SK-N-SH (cell line): ENCODE measurements around the gene LMF1. TPM values are rescaled to one million over a fixed set of nuclear protein-coding genes. Genes with fewer than 3 reads are reported as not detected.

Experiments
- CTCF ChIA-PET: fragments of 300-600, 350-600 bp; formaldehyde crosslinking; extraction: SDS; loops from one replicate; lab custom pipeline; 2021; lab: Yijun Ruan, JAX
- POLR2A ChIA-PET: fragments of 350-600 bp; sonication (Branson Sonifier 250); formaldehyde crosslinking; extraction: SDS; loops from one replicate; lab custom pipeline; 2020; ENCODE audit warnings: antibody characterized with exemption, inconsistent platforms; lab: Yijun Ruan, JAX
- DNase-seq: peaks from one replicate; pipeline ENCODE4 v3.0.0; 2012
- H2AFZ ChIP-seq: fragments of 200-600 bp; sonication (generic); 2 replicates; pipeline ENCODE4 v1.8.1; 2016; ENCODE audit warnings: antibody characterized with exemption, mild to moderate bottlenecking, low read depth
- H3F3A ChIP-seq: fragments of 200-600 bp; sonication (generic); replicated peaks from 2 replicates; pipeline ENCODE3; 2016; ENCODE audit warnings: antibody characterized with exemption, mild to moderate bottlenecking; ENCODE audit not compliant: insufficient read depth
- H3K27ac ChIP-seq, 2 experiments: fragments of 200-500 bp in 1 of 2; fragments of 200-600 bp in 1 of 2; sonication (Bioruptor generic) in 1 of 2; sonication (generic), shearing (Covaris generic) in 1 of 2; 2 replicates each; pipeline versions ENCODE4 v1.5.1 to v1.6.1; 2014 to 2016; ENCODE audit warnings: low read depth in 2 of 2, inconsistent platforms in 1 of 2, low read length in 1 of 2, mild to moderate bottlenecking in 1 of 2, mixed read lengths in 1 of 2
- H3K27me3 ChIP-seq: fragments of 200-600 bp; sonication (generic), shearing (Covaris generic); 2 replicates; pipeline ENCODE4 v1.6.1; 2016; ENCODE audit warnings: mixed run types; ENCODE audit not compliant: insufficient read depth
- H3K36me3 ChIP-seq, 2 experiments: fragments of 200-500 bp in 1 of 2; fragments of 200-600 bp in 1 of 2; sonication (Bioruptor generic) in 1 of 2; sonication (generic) in 1 of 2; replicated peaks in 1 of 2; 2 replicates each; pipeline versions ENCODE3 to v1.5.1; 2014 to 2016; ENCODE audit warnings: low read length in 1 of 2, mild to moderate bottlenecking in 1 of 2; ENCODE audit not compliant: insufficient read depth in 2 of 2, control insufficient read depth in 1 of 2
- H3K4me1 ChIP-seq, 2 experiments: fragments of 200-500 bp in 1 of 2; fragments of 200-600 bp in 1 of 2; sonication (Bioruptor generic) in 1 of 2; sonication (generic), shearing (Covaris generic) in 1 of 2; 2 replicates each; pipeline versions ENCODE4 v1.5.1 to v1.6.1; 2014 to 2016; ENCODE audit warnings: low read depth in 1 of 2, low read length in 1 of 2, mixed run types in 1 of 2; ENCODE audit not compliant: insufficient read depth in 2 of 2, control insufficient read depth in 1 of 2
- H3K4me2 ChIP-seq: fragments of 200-600 bp; sonication (generic), shearing (Covaris generic); 2 replicates; pipeline ENCODE4 v1.6.1; 2017; ENCODE audit warnings: mixed run types
- H3K4me3 ChIP-seq, 2 experiments: fragments of 200-500 bp in 1 of 2; fragments of 200-600 bp in 1 of 2; sonication (Bioruptor generic) in 1 of 2; sonication (generic), shearing (Covaris generic) in 1 of 2; 2 replicates each; pipeline versions ENCODE4 v1.5.1 to v1.8.1; 2014 to 2016; ENCODE audit warnings: low read depth in 2 of 2, inconsistent platforms in 1 of 2, low read length in 1 of 2, mild to moderate bottlenecking in 1 of 2, mixed read lengths in 1 of 2, moderate library complexity in 1 of 2
- H3K79me2 ChIP-seq: fragments of 200-600 bp; sonication (generic); 2 replicates; pipeline ENCODE4 v1.8.1; 2017; ENCODE audit warnings: mild to moderate bottlenecking; ENCODE audit not compliant: insufficient read depth
- H3K9ac ChIP-seq: fragments of 200-600 bp; sonication (generic); 2 replicates; pipeline ENCODE4 v1.6.1; 2017; ENCODE audit warnings: mixed run types
- H3K9me2 ChIP-seq: fragments of 200-600 bp; sonication (generic); 2 replicates; pipeline ENCODE4 v1.6.1; 2017; ENCODE audit warnings: mixed run types
- H3K9me3 ChIP-seq: fragments of 200-600 bp; sonication (generic); 2 replicates; pipeline ENCODE4 v1.6.1; 2017; ENCODE audit warnings: mixed run types, mild to moderate bottlenecking, moderate library complexity
- H4K20me1 ChIP-seq: fragments of 200-600 bp; sonication (generic); 2 replicates; pipeline ENCODE4 v1.6.1; 2017; ENCODE audit warnings: mild to moderate bottlenecking, mixed run types; ENCODE audit not compliant: insufficient read depth
- CHD2 ChIP-seq: fragments of 150-350 bp; IDR thresholded peaks from 2 replicates; pipeline ENCODE4 v1.6.1; 2018; ENCODE audit warnings: low read length; ENCODE audit not compliant: partially characterized antibody
- EZH2phosphoT487 ChIP-seq: fragments of 200-600 bp; sonication (generic); IDR thresholded peaks from 2 replicates; pipeline ENCODE4 v1.6.1; 2017; ENCODE audit warnings: low read depth, mixed run types, mild to moderate bottlenecking, antibody characterized with exemption, moderate library complexity, borderline replicate concordance
- GATA2 ChIP-seq: sonication (generic); formaldehyde crosslinking; IDR thresholded peaks from 2 replicates; pipeline ENCODE4 v1.5.0; 2020; ENCODE audit warnings: mild to moderate bottlenecking, missing genetic modification reagents
- IRF3 ChIP-seq: fragments of 150-350 bp; IDR thresholded peaks from 2 replicates; pipeline ENCODE4 v1.6.1; 2016; ENCODE audit warnings: mild to moderate bottlenecking, low read depth, low read length
- MXI1 ChIP-seq: IDR thresholded peaks from 2 replicates; pipeline ENCODE4 v1.6.1; 2012; ENCODE audit warnings: mild to moderate bottlenecking, low read depth, low read length, improper control_type of control experiment
- NFIC ChIP-seq: IDR thresholded peaks from 2 replicates; pipeline ENCODE4 v1.4.0; 2012; ENCODE audit warnings: borderline replicate concordance
- RCOR1 ChIP-seq: fragments of 150-350 bp; IDR thresholded peaks from 2 replicates; pipeline ENCODE4 v1.6.1; 2017; ENCODE audit warnings: antibody characterized with exemption, low read length
- RFX5 ChIP-seq: IDR thresholded peaks from 2 replicates; pipeline ENCODE4 v1.6.1; 2012; ENCODE audit warnings: mild to moderate bottlenecking, improper control_type of control experiment, low read length
- RXRA ChIP-seq: IDR thresholded peaks from 2 replicates; pipeline ENCODE4 v1.4.0; 2012; ENCODE audit warnings: low read depth, mild to moderate bottlenecking, borderline replicate concordance
- SIN3A ChIP-seq: IDR thresholded peaks from 2 replicates; pipeline ENCODE4 v1.6.1; 2012; ENCODE audit warnings: low read depth, mild to moderate bottlenecking, low read length, moderate library complexity, borderline replicate concordance
- SMC3 ChIP-seq: IDR thresholded peaks from 2 replicates; pipeline ENCODE4 v1.6.1; 2012; ENCODE audit warnings: low read depth, low read length, improper control_type of control experiment
- TCF12 ChIP-seq: IDR thresholded peaks from 2 replicates; pipeline ENCODE4 v1.4.0; 2012
- TEAD4 ChIP-seq: IDR thresholded peaks from 2 replicates; pipeline ENCODE4 v1.4.0; 2012; ENCODE audit warnings: mild to moderate bottlenecking, borderline replicate concordance; ENCODE audit not compliant: insufficient read depth
- USF1 ChIP-seq: IDR thresholded peaks from 2 replicates; pipeline ENCODE4 v1.4.0; 2012; ENCODE audit warnings: low read depth, borderline replicate concordance
- USF2 ChIP-seq: fragments of 150-350 bp; IDR thresholded peaks from 2 replicates; pipeline ENCODE4 v1.6.1; 2017; ENCODE audit warnings: antibody characterized with exemption, low read length, low read depth, borderline replicate concordance
- YY1 ChIP-seq: IDR thresholded peaks from 2 replicates; pipeline ENCODE4 v1.4.0; 2012; ENCODE audit warnings: low read depth, mild to moderate bottlenecking
- ZBTB33 ChIP-seq: IDR thresholded peaks from 2 replicates; pipeline ENCODE4 v1.4.0; 2012; ENCODE audit warnings: low read depth, borderline replicate concordance
- WGBS: methylation state at CpG from one replicate; pipeline ENCODE4 v1.1.6; 2017; ENCODE audit warnings: low lambda C conversion rate; 5-methylcytosine and 5-hydroxymethylcytosine counted together
- polyA plus RNA-seq, 3 experiments: library from polyadenylated mRNA; depleted of rRNA; stranded (reverse); fragments of >200 nt; gene quantifications; 2 replicates each; pipeline ENCODE4 v1.2.3, GENCODE V29; 2012

Gene LMF1
- polyA plus RNA-seq, 1 of the 3 experiments (the other 2 are of a cell fraction), result 5.7 TPM

GRCh38 chr16:828891-829290 lies 141.9 kb downstream of the LMF1 start:
- H3K27me3 ChIP-seq, result peaks cover 42% of the 10 kb centered on the region
- no peaks in the 10 kb centered on the region for H3K79me2 ChIP-seq
- POLR2A ChIA-PET, result no interaction called here
- H3K9me2 ChIP-seq, result no peaks in the 10 kb centered on the region
- no peak overlapping the region for H3K4me3 ChIP-seq
- no peak overlapping the region for H2AFZ ChIP-seq
- no peaks in the 10 kb centered on the region for H4K20me1 ChIP-seq
- TF ChIP-seq TEAD4 (no peak), RFX5 (no peak), RCOR1 (no peak), SIN3A (no peak), MXI1 (no peak), USF1 (no peak), SMC3 (no peak), TCF12 (no peak), YY1 (no peak), ZBTB33 (no peak), USF2 (no peak), NFIC (no peak), GATA2 (CRISPR knock-in tag) (no peak), CHD2 (no peak), RXRA (no peak), EZH2phosphoT487 (no peak), IRF3 (no peak)
- TF ChIP-seq, all 33 proteins: peak for 0
- Histone ChIP-seq H3K4me1 (peaks cover 0 to 5% of the 10 kb centered on the region in 2 experiments; a peak in 2 of 4 replicates), H3K9ac (no peak overlapping the region), H3K27ac (no peak overlapping the region), H3K9me3 (no peaks in the 10 kb centered on the region), H3F3A (no peaks in the 10 kb centered on the region), H3K36me3 (no peaks in the 10 kb centered on the region), H3K4me2 (no peak overlapping the region)
- DNase-seq, result no peak
- 50% methylated on average over 16 of the region's 17 CpGs for WGBS
- CTCF ChIA-PET, result interaction anchor here (2.1 kb wide), 1 partner anchor 226 kb away, joined by 5 read pairs; no protein-coding TSS in a partner anchor
